NCI-H82 treated with DMSO at 0.1 percent for 48 hours (cell line): ENCODE data around the gene CLTB.

Experiments used
- DNase-seq: peaks from one replicate; lab custom pipeline; 2025; ENCODE audit not compliant: unreplicated experiment; lab: John Stamatoyannopoulos, UW

CLTB gene

GRCh38 chr5:176405656-176406435 is 10.5 kb downstream of the CLTB start:
- DNase-seq, result no peak

GRCh38 chr5:176401281-176402205 is 14.8 kb downstream of the CLTB start:
- no peak for DNase-seq

- no peak for DNase-seq
Observed at GRCh38 chr5:176400382-176401156, 15.8 kb downstream of the CLTB start.

GRCh38 chr5:176397736-176398420 is 18.5 kb downstream of the CLTB start:
- DNase-seq, result no peak

GRCh38 chr5:176396330-176396729 is 20.0 kb downstream of the CLTB start:
- DNase-seq, result peak; percentile 22

GRCh38 chr5:176394881-176395675 is 21.3 kb downstream of the CLTB start:
- no peak for DNase-seq

- DNase-seq, result no peak
Observed at GRCh38 chr5:176394096-176394495, 22.2 kb downstream of the CLTB start.

- no peak for DNase-seq
Observed at GRCh38 chr5:176392526-176392925, 23.8 kb downstream of the CLTB start.

GRCh38 chr5:176391999-176392398 is 24.3 kb downstream of the CLTB start:
- DNase-seq, result no peak

- DNase-seq, result no peak
Observed at GRCh38 chr5:176391479-176391878, 24.9 kb downstream of the CLTB start.

- DNase-seq, result no peak
Observed at GRCh38 chr5:176389135-176390123, 26.9 kb downstream of the CLTB start.

GRCh38 chr5:176388444-176389134 is 27.8 kb downstream of the CLTB start, which contains the start of the genes HIGD2A and NOP16:
Gene HIGD2A (plus strand): TSS chr5:176388751. CDS start chr5:176388820, 69 bp downstream.
Gene NOP16 (minus strand): TSS chr5:176388598. CDS start chr5:176388539, 59 bp downstream.
- DNase-seq, result peak; percentile 94

GRCh38 chr5:176388003-176388443 is 28.3 kb downstream of the CLTB start:
- no peak for DNase-seq

GRCh38 chr5:176387384-176387925 is 28.9 kb downstream of the CLTB start:
- no peak for DNase-seq

GRCh38 chr5:176386491-176386890 is 29.8 kb downstream of the CLTB start:
- no peak for DNase-seq

- no peak for DNase-seq
Observed at GRCh38 chr5:176384991-176385390, 31.3 kb downstream of the CLTB start.

- DNase-seq, result no peak
Observed at GRCh38 chr5:176384366-176384930, 31.9 kb downstream of the CLTB start.
